BLaER1 (cell line): ENCODE measurements around the gene PTX3.

Experiments used
- H3K27ac ChIP-seq: shearing (Covaris generic); formaldehyde crosslinking; 2 replicates; pipeline ENCODE4 v1.8.1; 2022
- H3K27me3 ChIP-seq: shearing (Covaris generic); formaldehyde crosslinking; 2 replicates; pipeline ENCODE4 v1.8.1; 2022
- H3K36me3 ChIP-seq: shearing (Covaris generic); formaldehyde crosslinking; 2 replicates; pipeline ENCODE4 v1.8.1; 2022
- H3K4me1 ChIP-seq: shearing (Covaris generic); formaldehyde crosslinking; 2 replicates; pipeline ENCODE4 v1.8.1; 2022
- H3K4me2 ChIP-seq: shearing (Covaris generic); formaldehyde crosslinking; 2 replicates; pipeline ENCODE4 v1.8.1; 2022
- H3K4me3 ChIP-seq: shearing (Covaris generic); formaldehyde crosslinking; 2 replicates; pipeline ENCODE4 v1.8.1; 2022
- H3K9ac ChIP-seq: shearing (Covaris generic); formaldehyde crosslinking; 2 replicates; pipeline ENCODE4 v1.8.1; 2022
- H3K9me3 ChIP-seq: shearing (Covaris generic); formaldehyde crosslinking; 2 replicates; pipeline ENCODE4 v1.8.1; 2022
- H4K20me1 ChIP-seq: shearing (Covaris generic); formaldehyde crosslinking; 2 replicates; pipeline ENCODE4 v1.8.1; 2022
- Cebpa-rat ChIP-seq: shearing (Covaris generic); IDR thresholded peaks from 2 replicates; pipeline ENCODE4 v1.8.1; 2022

Gene PTX3

GRCh38 chr3:157436583-157437291 is at the start of gene PTX3:
PTX3 (plus strand) TSS chr3:157436850; CDS start chr3:157436934, 84 bp downstream.
- no peaks in the 10 kb centered on the region for H3K4me1 ChIP-seq
- no peaks in the 10 kb centered on the region for H4K20me1 ChIP-seq
- no peaks in the 10 kb centered on the region for H3K27me3 ChIP-seq
- H3K36me3 ChIP-seq, result peaks cover 9% of the 10 kb centered on the region; the same call in 1 of the 2 replicates
- H3K9me3 ChIP-seq, result peaks cover 18% of the 10 kb centered on the region
- no peak for TF ChIP-seq Cebpa-rat
- H3K9ac ChIP-seq, result no peak within 1 kb of the TSS
- H3K4me2 ChIP-seq, result no peak within 1 kb of the TSS
- H3K27ac ChIP-seq, result no peak within 1 kb of the TSS
- H3K4me3 ChIP-seq, result no peak within 1 kb of the TSS

GRCh38 chr3:157387708-157388435 is 48.8 kb upstream of the PTX3 start:
- H3K4me2 ChIP-seq, result no peak overlapping the region
- H3K4me3 ChIP-seq, result no peak overlapping the region

GRCh38 chr3:157388976-157389375 is 47.7 kb upstream of the PTX3 start:
- Histone ChIP-seq H3K36me3 (peaks cover 5% of the 10 kb centered on the region; the same call in 1 of the 2 replicates), H3K4me1 (no peaks in the 10 kb centered on the region), H3K4me3 (no peak overlapping the region), H3K27me3 (no peaks in the 10 kb centered on the region), H3K9me3 (peaks cover 8% of the 10 kb centered on the region; the same call in 1 of the 2 replicates), H3K27ac (no peak overlapping the region), H4K20me1 (no peaks in the 10 kb centered on the region), H3K4me2 (no peak overlapping the region), H3K9ac (no peak overlapping the region)
- TF ChIP-seq Cebpa-rat, result no peak

More at GRCh38 chr3:157387708-157388435, 48.8 kb upstream of the PTX3 start:
- Histone ChIP-seq H3K9ac (no peak overlapping the region), H3K36me3 (peaks cover 5% of the 10 kb centered on the region; the same call in 1 of the 2 replicates), H3K9me3 (peaks cover 8% of the 10 kb centered on the region; the same call in 1 of the 2 replicates), H3K27ac (no peak overlapping the region), H3K27me3 (no peaks in the 10 kb centered on the region), H3K4me1 (no peaks in the 10 kb centered on the region), H4K20me1 (no peaks in the 10 kb centered on the region)
- no peak for TF ChIP-seq Cebpa-rat

- Histone ChIP-seq H3K27me3 (no peaks in the 10 kb centered on the region), H3K9me3 (peaks cover 8% of the 10 kb centered on the region; the same call in 1 of the 2 replicates), H3K4me2 (no peak overlapping the region), H4K20me1 (no peaks in the 10 kb centered on the region), H3K4me1 (no peaks in the 10 kb centered on the region), H3K27ac (no peak overlapping the region), H3K9ac (no peak overlapping the region), H3K36me3 (peaks cover 5% of the 10 kb centered on the region; the same call in 1 of the 2 replicates), H3K4me3 (no peak overlapping the region)
- TF ChIP-seq Cebpa-rat, result no peak
Observed at GRCh38 chr3:157390713-157391515, 45.7 kb upstream of the PTX3 start.

- H3K9ac ChIP-seq, result no peak overlapping the region
- H3K4me3 ChIP-seq, result no peak overlapping the region
- H3K9me3 ChIP-seq, result peaks cover 8% of the 10 kb centered on the region; the same call in 1 of the 2 replicates
- no peaks in the 10 kb centered on the region for H3K4me1 ChIP-seq
- H3K4me2 ChIP-seq, result no peak overlapping the region
- no peak for TF ChIP-seq Cebpa-rat
- no peaks in the 10 kb centered on the region for H4K20me1 ChIP-seq
- H3K27ac ChIP-seq, result no peak overlapping the region
- H3K27me3 ChIP-seq, result no peaks in the 10 kb centered on the region
- H3K36me3 ChIP-seq, result peaks cover 5% of the 10 kb centered on the region; the same call in 1 of the 2 replicates
Observed at GRCh38 chr3:157392104-157392503, 44.5 kb upstream of the PTX3 start.

- H3K4me2 ChIP-seq, result no peak overlapping the region
- H3K9ac ChIP-seq, result no peak overlapping the region
- peaks cover 8% of the 10 kb centered on the region; the same call in 1 of the 2 replicates for H3K9me3 ChIP-seq
- TF ChIP-seq Cebpa-rat, result no peak
- H3K4me3 ChIP-seq, result no peak overlapping the region
- no peaks in the 10 kb centered on the region for H4K20me1 ChIP-seq
- peaks cover 5% of the 10 kb centered on the region; the same call in 1 of the 2 replicates for H3K36me3 ChIP-seq
- no peaks in the 10 kb centered on the region for H3K27me3 ChIP-seq
- H3K4me1 ChIP-seq, result no peaks in the 10 kb centered on the region
- H3K27ac ChIP-seq, result no peak overlapping the region
Observed at GRCh38 chr3:157393113-157393512, 43.5 kb upstream of the PTX3 start.

GRCh38 chr3:157394411-157394810 is 42.2 kb upstream of the PTX3 start:
- Histone ChIP-seq H3K9me3 (peaks cover 8% of the 10 kb centered on the region; the same call in 1 of the 2 replicates), H3K36me3 (peaks cover 5% of the 10 kb centered on the region; the same call in 1 of the 2 replicates), H3K27ac (no peak overlapping the region), H3K4me2 (no peak overlapping the region), H3K9ac (no peak overlapping the region), H3K27me3 (no peaks in the 10 kb centered on the region), H3K4me1 (no peaks in the 10 kb centered on the region), H3K4me3 (no peak overlapping the region), H4K20me1 (no peaks in the 10 kb centered on the region)
- no peak for TF ChIP-seq Cebpa-rat

- no peaks in the 10 kb centered on the region for H3K4me1 ChIP-seq
- H3K36me3 ChIP-seq, result no peaks in the 10 kb centered on the region
- H3K27me3 ChIP-seq, result no peaks in the 10 kb centered on the region
- H3K4me2 ChIP-seq, result no peak overlapping the region
- H3K4me3 ChIP-seq, result no peak overlapping the region
- no peak overlapping the region for H3K9ac ChIP-seq
- no peak overlapping the region for H3K27ac ChIP-seq
- H4K20me1 ChIP-seq, result no peaks in the 10 kb centered on the region
- no peaks in the 10 kb centered on the region for H3K9me3 ChIP-seq
- no peak for TF ChIP-seq Cebpa-rat
Observed at GRCh38 chr3:157398598-157398997, 38.1 kb upstream of the PTX3 start.

GRCh38 chr3:157404381-157404780 is 32.3 kb upstream of the PTX3 start:
- no peak overlapping the region for H3K4me2 ChIP-seq
- no peaks in the 10 kb centered on the region for H3K36me3 ChIP-seq
- H3K4me3 ChIP-seq, result no peak overlapping the region
- no peak for TF ChIP-seq Cebpa-rat
- H3K27ac ChIP-seq, result no peak overlapping the region
- no peaks in the 10 kb centered on the region for H3K9me3 ChIP-seq
- H3K4me1 ChIP-seq, result 0 out of 2 replicates have a peak, but pooled peaks cover 3% of the 10 kb centered on the region
- H3K9ac ChIP-seq, result no peak overlapping the region
- no peaks in the 10 kb centered on the region for H3K27me3 ChIP-seq
- no peaks in the 10 kb centered on the region for H4K20me1 ChIP-seq
